NB4 (cell line): ENCODE data around the gene RESF1.

Source experiments
- DNase-seq: peaks from one replicate; pipeline ENCODE4 v3.0.0; 2010; ENCODE audit warnings: low read depth
- H3K4me3 ChIP-seq: one replicate; pipeline ENCODE4 v1.5.1; 2011; ENCODE audit warnings: mild to moderate bottlenecking, low read depth, low read length, moderate library complexity
- MAX ChIP-seq: IDR thresholded peaks from 2 replicates; pipeline ENCODE4 v1.6.1; 2011; ENCODE audit warnings: low read depth, low read length
- MYC ChIP-seq: IDR thresholded peaks from 2 replicates; pipeline ENCODE4 v1.6.1; 2011; ENCODE audit warnings: low read depth, low read length
- POLR2A ChIP-seq: IDR thresholded peaks from 2 replicates; pipeline ENCODE4 v1.6.1; 2011; ENCODE audit warnings: mild to moderate bottlenecking; ENCODE audit not compliant: insufficient read length; ENCODE audit errors: extremely low read depth
- TF ChIP-seq, protein P1 (sequence below): IDR thresholded peaks from one replicate; pipeline ENCODE4 v1.5.1; 2012; ENCODE audit warnings: low read depth, low read length

RESF1 gene

DNA sequence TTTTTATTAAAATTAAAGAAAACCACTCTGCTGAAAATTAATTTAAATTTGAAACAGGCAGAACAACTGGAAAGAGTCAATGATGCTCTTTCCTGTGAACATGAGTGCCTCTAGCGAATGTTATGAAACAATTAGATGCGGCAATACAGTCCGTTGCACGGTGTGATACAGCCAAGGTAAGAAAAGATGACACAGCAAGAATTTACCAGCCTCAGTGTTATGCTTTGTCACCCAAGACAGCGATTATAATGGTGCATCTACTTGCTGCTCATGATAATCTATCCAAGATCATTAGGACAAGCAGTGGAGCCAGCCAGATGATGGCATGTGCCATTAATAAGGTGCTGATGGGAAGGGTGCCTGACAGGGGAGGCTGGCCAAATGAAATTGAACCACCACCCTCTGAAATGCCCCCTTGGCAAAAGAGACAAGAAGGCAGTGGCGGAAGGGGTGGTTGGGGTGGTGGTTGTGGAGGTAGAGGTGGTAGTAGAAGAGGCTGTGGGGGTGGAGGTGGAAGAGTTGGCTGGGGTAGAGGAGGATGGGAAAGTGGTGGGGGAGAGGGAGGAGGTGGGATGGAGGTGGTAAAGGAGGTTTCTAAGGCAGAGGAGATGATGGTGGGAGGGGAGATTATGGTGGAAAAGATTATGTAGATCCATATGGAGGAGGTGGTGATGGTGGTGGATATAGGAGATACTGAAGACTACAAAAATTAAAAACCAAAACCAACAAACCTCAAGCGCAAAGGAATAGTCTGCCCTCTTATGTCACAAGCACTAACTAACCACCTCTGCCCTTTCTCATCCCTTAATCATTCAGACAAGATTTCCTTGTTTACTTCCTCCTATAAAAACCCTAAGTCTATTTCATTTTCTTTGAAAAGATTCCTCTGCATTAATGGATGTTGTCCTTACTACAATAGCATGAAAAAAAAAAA is 4.0 kb upstream of the RESF1 start:
- TF ChIP-seq POLR2A (no peak), MYC (no peak), MAX (no peak)
- TF ChIP-seq, protein P1, sequence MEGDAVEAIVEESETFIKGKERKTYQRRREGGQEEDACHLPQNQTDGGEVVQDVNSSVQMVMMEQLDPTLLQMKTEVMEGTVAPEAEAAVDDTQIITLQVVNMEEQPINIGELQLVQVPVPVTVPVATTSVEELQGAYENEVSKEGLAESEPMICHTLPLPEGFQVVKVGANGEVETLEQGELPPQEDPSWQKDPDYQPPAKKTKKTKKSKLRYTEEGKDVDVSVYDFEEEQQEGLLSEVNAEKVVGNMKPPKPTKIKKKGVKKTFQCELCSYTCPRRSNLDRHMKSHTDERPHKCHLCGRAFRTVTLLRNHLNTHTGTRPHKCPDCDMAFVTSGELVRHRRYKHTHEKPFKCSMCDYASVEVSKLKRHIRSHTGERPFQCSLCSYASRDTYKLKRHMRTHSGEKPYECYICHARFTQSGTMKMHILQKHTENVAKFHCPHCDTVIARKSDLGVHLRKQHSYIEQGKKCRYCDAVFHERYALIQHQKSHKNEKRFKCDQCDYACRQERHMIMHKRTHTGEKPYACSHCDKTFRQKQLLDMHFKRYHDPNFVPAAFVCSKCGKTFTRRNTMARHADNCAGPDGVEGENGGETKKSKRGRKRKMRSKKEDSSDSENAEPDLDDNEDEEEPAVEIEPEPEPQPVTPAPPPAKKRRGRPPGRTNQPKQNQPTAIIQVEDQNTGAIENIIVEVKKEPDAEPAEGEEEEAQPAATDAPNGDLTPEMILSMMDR: no peak
- H3K4me3 ChIP-seq: no peak overlapping the region
- DNase-seq: peak; percentile 28

DNA sequence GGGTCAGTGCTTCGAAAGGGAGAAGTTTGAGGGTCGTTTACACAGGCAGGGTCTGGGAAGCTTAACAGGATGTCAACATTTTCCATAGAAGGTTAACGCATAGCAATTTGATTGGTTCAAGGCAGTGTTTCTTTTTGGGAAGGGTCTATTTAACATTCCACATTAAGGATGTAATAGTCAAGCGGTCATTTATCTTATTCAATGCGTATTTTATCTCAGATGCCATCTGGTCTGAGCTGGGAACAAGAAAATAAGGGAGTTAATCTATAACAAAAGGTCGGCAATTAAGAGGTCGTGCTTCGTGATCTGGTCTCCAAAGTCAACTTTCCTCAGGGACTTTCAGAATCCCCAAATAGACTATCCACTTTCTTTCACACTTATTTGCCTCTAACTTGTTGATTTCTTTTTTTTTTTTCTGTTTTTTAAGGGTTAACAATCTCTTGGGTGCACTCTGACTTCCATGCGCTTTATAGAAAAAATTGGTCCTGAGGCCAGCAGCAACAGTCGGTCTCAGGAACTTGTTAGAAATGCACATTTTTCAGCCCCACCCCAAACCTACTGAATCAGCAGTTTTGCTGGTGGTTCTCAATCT is 550 bp upstream of the RESF1 start:
- TF ChIP-seq POLR2A: no peak
- TF ChIP-seq MAX: no peak
- no peak for TF ChIP-seq MYC
- TF ChIP-seq, protein P1: no peak
- peak overlapping the region; percentile 74 for H3K4me3 ChIP-seq
- no peak for DNase-seq

DNA sequence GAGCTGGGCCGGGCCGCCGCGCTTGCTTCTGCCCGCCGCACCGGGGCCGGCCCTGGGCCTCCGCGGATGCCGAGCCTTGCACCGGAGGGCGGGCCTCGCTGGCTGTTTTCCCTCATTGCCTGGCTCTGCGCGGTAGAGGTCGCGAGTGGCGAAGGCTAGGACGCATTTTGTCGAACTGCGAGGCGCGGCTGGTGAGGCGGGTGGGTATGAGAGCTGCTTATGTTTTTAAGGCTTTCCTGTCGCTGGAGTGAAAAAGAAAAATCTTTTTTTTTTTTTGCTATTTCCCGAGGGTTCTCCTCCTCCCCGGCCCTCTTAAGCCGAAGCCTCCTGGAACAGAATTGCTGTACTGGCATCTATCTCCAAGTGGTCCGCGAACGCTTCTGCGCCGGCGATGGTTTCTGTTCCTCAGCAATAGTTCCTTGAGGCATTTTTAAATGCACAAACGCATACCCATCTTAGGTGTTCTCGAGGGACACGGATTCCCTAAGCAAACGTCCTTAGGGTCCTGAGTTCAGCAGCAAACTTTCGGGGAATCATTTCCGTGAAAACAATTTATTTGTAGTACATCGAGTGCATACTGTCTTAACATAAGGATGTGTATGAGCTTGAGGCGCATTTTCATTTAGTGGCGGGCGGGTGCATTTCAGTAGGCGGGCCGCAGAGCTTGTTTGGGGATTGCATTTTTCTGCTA is 631 bp downstream of the RESF1 start:
- peak overlapping the region; percentile 70 for H3K4me3 ChIP-seq
- TF ChIP-seq MAX: no peak; the same call in 1 of the 2 replicates
- TF ChIP-seq, protein P1: peak; percentile 5
- TF ChIP-seq POLR2A: no peak
- peak; percentile 76 for DNase-seq

DNA sequence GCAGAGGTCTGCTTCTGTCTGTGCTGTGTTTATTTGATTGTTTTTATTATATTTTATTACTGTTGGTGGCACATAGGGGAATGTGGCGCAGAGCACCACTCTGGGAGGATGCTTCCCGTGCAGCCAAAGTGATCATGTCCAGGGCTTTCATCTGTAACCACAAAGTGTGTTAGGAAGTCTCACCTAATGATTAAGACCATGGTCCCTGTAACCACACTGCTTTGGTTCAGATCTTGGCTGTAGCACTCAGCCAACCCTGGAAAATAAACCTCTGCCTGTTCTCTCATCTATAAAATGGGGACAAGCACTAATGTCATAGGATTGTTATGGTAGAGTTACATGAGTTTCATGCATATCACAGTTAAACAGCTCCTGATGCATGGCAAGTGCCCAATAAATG is 1.9 kb downstream of the RESF1 start:
- no peak for DNase-seq
- H3K4me3 ChIP-seq: peak overlapping the region; percentile 70

GRCh38 chr12:31962076-31962475 is 2.9 kb downstream of the RESF1 start:
- no peak for DNase-seq
- H3K4me3 ChIP-seq: peak overlapping the region; percentile 2
- TF ChIP-seq, protein P1: no peak
- TF ChIP-seq MAX (no peak), MYC (no peak), POLR2A (no peak)

More for the DNA sequence above, 1.9 kb downstream of the RESF1 start:
- TF ChIP-seq POLR2A (no peak), MAX (no peak), MYC (no peak)
- TF ChIP-seq, protein P1: no peak
